IPS-11a (cell line): ENCODE data around the gene GNB1L.

Experiments used
- H3K4me3 ChIP-seq: one replicate; pipeline ENCODE4 v1.5.1; 2013; ENCODE audit warnings: low read depth, low read length, control low read depth

Gene GNB1L

GRCh38 chr22:19740586-19740985 lies 114.1 kb downstream of the GNB1L start:
- H3K4me3 ChIP-seq: no peak overlapping the region

GRCh38 chr22:19739911-19740449 lies 114.7 kb downstream of the GNB1L start:
- H3K4me3 ChIP-seq: no peak overlapping the region

DNA sequence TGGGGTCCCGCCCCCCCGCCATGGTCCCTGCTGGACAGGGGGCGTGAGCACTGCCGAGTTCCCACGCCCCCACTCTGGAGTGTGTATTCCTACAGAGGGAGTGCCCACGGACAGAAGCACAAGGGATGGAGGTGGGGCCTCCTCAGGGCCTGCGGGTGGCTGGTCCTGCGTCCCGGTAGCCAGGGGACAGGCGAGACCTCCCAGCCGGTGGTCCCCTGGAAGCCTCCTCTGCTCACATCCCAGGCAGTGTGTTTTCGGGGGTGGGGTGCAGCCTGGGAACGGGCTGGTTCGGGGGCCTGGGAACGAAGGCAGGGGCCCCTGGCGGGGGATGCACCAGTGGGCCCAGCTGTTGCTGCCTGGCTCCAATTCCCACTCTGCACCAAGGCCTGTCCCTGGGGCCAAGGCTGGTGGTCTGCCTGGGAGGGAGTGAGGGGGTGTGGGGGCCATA lies 115.2 kb downstream of the GNB1L start:
- H3K4me3 ChIP-seq: no peak overlapping the region

GRCh38 chr22:19738664-19739447 lies 115.8 kb downstream of the GNB1L start:
- no peak overlapping the region for H3K4me3 ChIP-seq

- H3K4me3 ChIP-seq: no peak overlapping the region
Measured at GRCh38 chr22:19737846-19738663, 116.6 kb downstream of the GNB1L start.

DNA sequence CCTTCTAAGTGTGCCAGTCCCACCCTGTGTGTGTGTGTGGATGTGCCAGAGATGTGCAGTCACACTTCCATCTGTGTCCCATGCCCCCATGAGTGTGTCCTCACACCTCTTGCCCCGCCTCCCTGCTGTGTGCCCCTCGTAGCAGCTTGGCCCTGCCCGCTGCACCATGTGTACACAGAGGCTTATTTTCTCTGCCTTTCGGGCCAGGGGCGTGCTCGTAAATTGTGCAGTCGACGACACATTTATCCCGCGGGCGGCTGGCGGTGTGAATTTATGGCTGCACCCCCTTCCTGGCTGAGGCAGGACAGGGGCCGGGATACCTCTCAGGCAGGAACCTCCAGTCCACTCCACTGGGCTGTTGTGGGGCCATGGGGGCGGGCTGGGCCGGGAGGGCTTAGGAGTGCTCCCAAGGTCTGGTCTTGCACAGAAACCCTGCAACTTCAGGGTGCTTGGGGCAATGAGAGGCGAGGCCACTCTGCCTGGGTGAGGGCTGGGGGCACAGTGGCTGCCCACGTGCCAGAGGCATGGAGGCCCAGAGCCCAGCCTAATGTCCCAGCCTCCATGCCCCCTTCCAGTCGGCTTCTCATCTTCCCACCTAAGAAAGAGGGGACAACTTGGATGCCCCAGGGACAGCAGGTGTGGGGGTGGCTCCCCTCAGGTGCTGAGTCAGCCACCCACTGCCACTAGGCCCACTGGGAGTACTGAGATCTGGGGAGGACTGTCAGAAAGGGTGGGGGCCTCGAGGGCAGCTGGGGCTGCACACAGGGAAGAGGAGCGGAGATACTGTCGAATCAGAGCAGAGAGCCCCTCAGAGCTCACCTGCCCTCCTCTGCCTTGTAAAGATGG lies 118.8 kb downstream of the GNB1L start:
- no peak overlapping the region for H3K4me3 ChIP-seq

- H3K4me3 ChIP-seq: no peak overlapping the region
Measured at GRCh38 chr22:19734837-19735382, 119.8 kb downstream of the GNB1L start.

- no peak overlapping the region for H3K4me3 ChIP-seq
Measured at GRCh38 chr22:19734163-19734562, 120.5 kb downstream of the GNB1L start.

DNA sequence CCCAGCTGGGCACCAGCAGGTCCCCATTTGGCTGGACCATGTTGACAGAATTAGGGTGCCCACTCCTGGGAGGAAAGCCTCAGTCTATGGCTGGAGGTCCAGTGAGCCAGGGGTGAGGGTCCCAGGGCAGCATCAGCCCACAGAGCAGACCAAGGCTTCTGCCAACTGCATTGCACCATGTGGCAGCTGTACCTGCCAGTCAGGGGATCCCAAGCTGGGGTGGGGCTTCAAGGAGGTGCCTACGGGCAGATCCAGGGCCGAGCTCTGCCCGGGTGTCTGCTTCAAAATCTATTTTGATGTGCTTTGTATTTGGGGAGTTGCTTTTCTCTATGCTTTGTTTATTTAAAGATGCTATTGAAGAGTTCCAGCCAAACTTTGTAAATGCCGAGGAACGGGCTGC lies 120.9 kb downstream of the GNB1L start:
- no peak overlapping the region for H3K4me3 ChIP-seq
